IMR-90 (cell line): Measurements from ENCODE around the gene MROH8.

Experiments used
- CEBPB ChIP-seq: IDR thresholded peaks from 2 replicates; pipeline ENCODE4 v1.6.1; 2012; ENCODE audit warnings: low read depth, low read length, improper control_type of control experiment
- CTCF ChIP-seq: conservative IDR thresholded peaks from 2 replicates; pipeline ENCODE4 v1.5.1; 2012; ENCODE audit warnings: mild to moderate bottlenecking, low read depth, low read length, improper control_type of control experiment
- MXI1 ChIP-seq: IDR thresholded peaks from 2 replicates; pipeline ENCODE4 v1.6.1; 2012; ENCODE audit warnings: low read depth, mild to moderate bottlenecking, low read length, moderate library complexity, borderline replicate concordance
- NFE2L2 ChIP-seq: fragments of 150-350 bp; IDR thresholded peaks from 2 replicates; pipeline ENCODE4 v1.6.1; 2016; ENCODE audit warnings: low read depth, mild to moderate bottlenecking, low read length
- POLR2A ChIP-seq: IDR thresholded peaks from 2 replicates; pipeline ENCODE4 v1.6.1; 2012; ENCODE audit warnings: mild to moderate bottlenecking, low read depth, low read length
- RAD21 ChIP-seq: IDR thresholded peaks from 2 replicates; pipeline ENCODE4 v1.6.1; 2012; ENCODE audit warnings: low read length, improper control_type of control experiment
- RCOR1 ChIP-seq: IDR thresholded peaks from 2 replicates; pipeline ENCODE4 v1.6.1; 2012; ENCODE audit warnings: mild to moderate bottlenecking, low read length, improper control_type of control experiment; ENCODE audit not compliant: insufficient replicate concordance

GRCh38 chr20:37192137-37192854, 12.9 kb upstream of the MROH8 start:
- TF ChIP-seq CTCF = peak; percentile 87
- no peak for TF ChIP-seq POLR2A
- no peak for TF ChIP-seq RCOR1
- peak; percentile 56 for TF ChIP-seq RAD21
- TF ChIP-seq NFE2L2 = no peak
- no peak for TF ChIP-seq CEBPB
- no peak for TF ChIP-seq MXI1
